Middle frontal gyrus (tissue), 1 donor: Measurements from ENCODE around the gene YBX1.
"Not testable (repeated sequence)": the region's sequence is repeated elsewhere in the genome, so short reads cannot be mapped to it uniquely, and the experiment has no call there.

Experiments
- DNase-seq: peaks from one replicate; pipeline ENCODE4 v3.0.0-alpha.2; 2015; ENCODE audit warnings: low spot score; ENCODE audit errors: extremely low spot score

Gene YBX1

DNA sequence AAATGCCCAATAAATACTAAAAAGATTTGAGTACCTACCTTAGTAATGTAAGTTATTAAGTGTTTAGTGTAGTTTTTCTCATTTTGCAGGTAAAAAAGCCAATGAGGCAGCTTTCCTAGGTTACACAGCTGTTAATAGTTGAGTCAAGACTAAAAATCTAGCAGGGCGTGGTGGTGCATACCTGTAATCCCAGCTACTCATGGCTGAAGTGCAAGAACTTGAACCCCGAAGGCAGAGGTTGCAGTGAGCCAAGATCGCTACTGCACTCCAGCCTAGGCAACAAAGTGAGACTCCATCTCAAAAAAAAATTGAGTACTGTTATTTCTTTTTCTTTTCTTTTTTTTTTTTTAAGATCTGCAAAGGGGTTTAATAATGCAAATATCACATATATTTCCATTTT lies 7.7 kb downstream of the YBX1 start:
- DNase-seq = no peak

DNA sequence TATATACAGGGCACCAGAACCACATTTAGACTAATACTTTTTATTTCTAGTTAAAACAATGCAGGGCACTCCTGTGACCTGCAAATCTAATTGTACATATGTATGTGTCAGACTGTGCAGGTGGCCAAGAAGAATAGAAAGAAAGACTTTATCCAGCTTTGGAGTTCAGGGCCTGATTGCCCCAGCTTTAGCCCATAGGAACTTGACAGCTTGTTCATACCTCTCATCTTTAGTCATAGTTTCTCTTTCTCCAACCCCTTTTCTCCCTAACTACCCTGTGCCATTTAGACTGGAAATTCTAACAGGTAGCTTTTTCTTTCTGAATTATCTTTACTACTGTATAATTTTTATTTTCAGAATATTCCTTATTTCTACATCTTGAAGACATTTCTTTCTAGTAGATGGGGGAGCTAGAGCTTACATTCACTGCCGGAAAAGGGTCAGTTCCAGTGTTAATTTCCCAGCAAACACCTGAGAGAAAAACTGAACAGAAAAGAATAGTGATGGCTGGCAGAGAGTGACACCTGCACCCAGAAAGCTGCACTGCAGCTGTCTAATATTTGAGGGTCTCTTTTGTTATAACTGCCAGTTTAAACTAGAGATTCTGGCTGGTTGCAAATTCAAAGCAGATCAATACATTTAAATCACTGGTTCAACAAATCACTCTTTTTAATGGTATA lies 8.4 kb downstream of the YBX1 start:
- no peak for DNase-seq

DNA sequence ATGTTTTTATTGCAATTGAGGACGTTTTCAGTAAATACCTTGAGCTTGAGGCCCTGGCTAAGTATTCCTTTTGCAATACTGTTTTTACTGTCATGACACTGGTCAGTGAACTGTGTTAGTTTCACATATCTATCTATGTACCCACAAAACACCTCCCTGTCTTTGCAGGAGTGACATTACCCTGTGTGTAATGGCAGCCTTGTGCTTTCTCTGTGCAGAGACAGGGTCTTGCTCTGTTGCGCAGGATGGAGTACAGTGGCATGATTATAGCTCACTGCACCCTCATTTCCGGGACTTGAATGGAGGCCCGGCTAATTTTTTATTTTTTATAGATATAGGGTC lies 8.9 kb downstream of the YBX1 start:
- no peak for DNase-seq

DNA sequence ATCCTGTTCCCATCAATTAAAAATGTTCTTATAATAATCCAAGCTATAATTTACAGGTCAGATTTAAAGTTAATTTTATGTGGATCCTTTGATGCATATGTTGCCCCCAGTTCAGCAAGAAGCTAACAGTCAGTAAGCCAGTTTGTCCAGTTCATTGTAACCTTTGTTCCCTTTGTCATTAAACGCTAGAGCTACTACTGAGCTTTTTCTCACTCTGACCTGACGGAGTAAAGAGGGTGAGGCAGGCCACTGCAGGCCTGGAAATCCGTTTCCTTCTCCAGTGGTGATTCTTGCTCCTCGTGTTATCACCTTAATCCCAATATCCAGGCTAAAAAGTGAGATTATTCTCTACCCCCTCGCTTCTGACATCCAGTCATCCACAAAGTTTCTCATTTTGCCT lies 10.2 kb downstream of the YBX1 start:
- DNase-seq = no peak

DNA sequence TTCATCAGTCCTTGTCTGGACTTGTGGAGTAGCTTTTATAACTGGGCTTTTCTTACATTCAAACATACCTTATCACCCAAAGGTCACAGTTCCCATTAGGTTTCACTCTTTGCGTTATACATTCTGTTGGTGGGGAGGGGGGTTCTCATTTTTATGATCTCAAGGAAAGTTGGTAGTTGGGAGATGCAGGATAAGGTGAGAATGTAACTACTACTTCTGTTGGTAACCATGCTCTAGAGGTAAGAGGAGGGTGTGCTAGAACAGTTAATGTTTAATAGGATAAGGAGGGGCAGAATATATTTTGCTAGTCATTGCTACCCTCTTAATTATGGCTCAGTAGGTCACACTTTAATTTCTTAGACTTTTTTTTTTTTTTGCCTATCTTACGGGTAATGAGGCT lies 10.7 kb downstream of the YBX1 start:
- no peak for DNase-seq

DNA sequence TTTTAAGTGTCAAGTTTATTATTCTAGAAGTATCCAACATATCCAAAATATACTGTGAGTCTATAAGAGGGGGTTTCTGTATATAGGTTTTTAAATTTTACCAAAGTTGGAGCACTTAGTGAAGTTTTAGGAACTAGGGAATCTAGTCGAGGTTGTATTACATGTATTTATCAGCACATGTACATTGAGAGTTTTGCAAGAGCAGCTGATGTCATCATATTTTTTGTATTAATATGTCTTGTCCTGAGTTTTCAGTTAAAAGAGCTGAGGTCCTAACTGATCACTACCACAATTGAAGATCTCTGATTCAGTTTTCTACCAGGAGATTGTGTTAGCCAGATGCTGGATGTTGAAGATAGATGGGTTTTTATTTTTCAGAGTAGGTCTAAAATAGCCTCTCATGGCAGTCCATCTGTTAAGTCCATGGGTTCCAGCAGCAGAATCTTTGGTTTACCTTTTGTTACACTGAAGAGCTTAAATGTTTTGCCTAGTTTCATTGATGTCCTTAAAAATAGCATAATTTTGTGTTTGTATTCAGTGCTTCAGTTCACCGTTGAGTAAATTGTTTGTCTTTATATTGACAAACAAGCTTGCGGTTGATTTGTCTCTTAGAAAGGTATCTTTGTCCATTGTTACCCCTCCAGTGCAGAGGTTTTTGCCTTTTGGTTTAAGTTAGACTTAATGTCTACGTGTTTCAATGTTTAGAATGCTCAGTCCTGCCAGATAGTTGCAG lies 16.0 kb downstream of the YBX1 start:
- no peak for DNase-seq

DNA sequence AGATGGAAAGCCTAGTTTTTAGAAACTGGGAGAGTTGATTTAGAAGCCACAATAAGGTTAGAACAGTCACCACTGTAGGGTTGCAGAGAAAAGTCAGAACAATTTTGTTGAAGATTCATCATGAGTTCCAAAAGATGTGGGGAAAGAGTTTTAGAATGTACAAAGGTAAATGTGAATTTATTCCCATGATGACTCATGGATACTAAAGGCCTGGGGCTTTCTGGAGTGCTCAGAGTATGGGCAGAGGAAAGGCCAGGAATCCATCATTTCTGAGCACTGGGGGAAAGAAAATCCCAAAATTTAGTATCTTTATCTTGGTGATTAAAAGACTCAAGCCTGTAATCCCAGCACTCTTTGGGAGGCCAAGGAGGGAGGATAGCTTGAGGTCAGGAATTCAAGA lies 17.8 kb downstream of the YBX1 start:
- DNase-seq = no peak

DNA sequence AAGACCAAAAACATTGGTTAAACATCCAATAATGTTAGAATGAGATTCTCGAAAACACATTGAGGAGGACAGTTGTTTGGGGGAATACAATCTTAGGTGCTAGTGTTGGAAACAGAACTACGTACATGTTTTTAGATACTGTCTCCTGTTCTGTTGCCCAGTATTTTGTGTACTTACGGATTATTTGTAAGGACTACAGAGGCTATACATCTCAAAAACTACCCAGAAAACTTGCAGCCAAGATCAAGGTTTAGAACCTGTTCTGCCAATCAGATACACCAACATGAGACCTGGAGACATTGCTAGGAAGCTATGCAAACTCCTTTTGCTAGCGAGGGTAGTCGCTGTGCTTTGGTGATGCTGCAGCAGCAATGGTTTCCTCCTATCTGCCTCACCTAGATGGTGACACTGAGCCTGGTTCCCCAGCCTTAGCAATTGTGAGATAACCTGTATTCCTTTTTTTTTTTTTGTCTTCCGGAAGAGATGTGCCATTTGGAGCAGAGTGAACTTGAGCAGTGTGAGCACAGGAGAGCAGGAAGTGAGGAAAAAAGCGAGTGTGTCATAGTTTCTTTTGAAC lies 21.8 kb downstream of the YBX1 start:
- DNase-seq = no peak

DNA sequence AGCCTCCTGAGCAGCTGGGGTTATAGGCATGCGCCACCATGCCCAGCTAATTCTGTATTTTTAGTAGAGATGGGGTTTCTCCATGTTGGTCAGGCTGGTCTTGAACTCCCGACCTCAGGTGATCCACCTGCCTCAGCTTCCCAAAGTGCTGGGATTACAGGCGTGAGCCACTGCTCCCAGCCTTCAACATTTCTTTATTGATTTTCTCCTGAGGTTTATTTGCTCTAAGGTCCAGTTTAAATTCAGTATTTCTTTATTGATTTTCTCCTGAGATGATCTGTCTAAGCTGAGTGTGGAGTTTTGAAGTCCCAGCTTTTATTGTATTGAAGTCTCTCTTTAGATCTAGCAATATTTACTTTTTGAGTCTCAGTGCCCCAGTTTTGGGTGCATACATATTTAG lies 30.6 kb downstream of the YBX1 start:
- not testable (repeated sequence) for DNase-seq

DNA sequence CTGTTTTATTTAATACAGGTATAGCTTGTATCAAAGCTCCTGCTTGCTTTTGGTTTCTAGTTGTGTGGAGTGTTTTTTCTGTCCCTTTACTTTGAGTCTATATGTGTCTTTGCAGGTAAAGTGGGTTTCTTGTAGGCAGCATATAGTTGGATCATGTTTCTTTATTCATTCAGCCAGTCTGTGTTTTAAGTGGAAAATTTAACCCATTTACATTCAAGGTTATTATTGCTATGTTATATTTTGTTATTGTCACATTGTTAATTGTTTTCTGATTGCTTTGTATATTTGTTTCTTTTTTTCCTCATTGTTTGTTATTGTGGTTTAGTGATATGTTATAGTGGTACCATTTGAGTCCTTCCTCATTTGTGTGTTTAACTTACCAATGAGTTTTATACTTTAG lies 31.1 kb downstream of the YBX1 start:
- DNase-seq = no peak

DNA sequence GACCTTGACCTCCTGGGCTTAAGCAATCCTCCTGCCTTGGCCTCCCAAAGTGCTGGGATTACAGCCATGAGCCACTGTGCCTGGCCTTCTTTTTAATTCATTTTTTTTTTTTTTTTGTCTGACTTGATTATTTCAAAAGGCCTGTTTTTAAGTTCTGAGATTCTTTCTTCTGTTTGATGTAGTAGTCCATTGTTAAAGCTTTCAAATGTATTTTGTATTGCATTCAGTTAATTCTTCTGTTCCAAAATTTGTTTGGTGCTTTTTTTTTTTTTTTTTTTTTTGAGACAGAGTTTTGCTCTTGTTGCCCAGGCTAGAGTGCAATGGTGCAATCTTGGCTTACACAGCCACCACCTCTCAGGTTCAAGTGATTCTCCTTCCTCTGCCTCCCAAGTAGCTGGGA lies 32.2 kb downstream of the YBX1 start:
- not testable (repeated sequence) for DNase-seq

DNA sequence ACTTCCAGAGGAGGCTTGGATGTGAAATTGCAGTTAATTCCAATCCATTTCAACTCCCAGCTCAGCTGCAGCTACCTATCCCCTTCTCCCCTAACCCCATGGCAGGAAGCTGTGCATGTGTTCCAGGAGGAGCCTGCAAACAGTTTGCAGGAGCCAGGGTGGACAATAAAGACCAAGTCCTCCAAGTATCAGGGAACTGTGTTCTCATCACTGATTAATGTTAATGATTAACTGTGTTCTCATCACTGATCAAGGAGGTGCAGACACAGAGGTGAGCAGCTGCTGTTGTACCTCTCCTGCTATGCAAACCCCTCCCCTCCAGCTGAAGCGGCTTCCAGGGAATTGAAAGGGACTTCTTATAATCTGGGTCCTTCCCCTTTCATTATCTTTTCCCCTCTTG lies 38.6 kb downstream of the YBX1 start:
- DNase-seq = no peak

DNA sequence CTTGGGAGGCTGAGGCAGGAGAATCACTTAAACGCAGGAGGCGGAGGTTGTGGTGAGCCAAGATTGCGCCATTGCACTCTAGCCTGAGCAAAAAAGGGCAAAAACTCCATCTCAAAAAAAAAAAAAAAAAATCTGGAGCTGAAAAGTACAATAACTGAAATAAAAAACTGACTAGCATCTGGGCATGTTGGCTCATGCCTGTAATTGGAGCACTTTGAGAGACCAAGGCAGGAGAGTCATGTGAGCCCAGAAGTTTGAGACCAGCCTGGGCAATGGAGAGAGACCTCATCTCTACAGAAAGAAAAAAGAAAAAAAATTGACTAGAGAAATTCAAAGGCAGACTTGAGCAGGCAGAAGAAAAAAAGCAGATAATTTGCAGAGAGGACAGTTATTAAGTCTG lies 39.7 kb downstream of the YBX1 start:
- no peak for DNase-seq

DNA sequence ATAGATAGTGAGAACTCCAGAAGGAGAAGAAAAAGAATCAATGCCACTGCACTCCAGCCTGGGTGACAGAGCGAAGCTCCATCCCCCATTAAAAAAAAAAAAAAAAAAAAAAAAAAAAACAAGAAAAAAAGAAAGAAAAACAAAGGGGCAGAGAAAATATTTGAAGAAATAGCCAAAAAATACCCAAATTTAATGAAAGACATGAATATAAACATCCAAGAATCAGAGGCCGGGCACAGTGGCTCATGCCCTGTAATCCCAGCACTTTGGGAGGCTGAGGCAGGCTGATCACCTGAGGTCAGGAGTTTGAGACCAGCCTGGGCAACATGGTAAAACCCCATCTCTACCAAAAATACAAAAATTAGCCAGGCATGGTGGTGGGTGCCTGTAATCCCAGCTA lies 40.2 kb downstream of the YBX1 start:
- DNase-seq = not testable (repeated sequence)

DNA sequence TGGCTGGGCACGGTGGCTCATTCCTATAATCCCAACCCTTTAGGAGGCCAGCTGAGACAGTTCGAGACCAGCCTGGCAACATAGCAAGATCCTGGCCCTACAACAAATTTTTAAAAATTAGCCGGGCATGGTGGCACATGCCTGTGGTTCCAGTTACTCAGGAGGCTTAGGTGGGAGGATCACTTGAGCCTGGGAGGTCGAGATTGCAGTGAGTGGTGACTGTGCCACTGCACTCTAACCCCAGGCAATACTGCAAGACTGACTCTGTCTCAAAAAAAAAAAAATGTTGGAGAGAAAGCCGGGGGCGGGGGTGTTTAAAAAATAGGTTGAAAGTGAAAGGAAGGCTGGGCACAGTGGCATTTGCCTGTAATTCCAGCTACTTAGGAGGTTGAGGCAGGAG lies 41.3 kb downstream of the YBX1 start:
- no peak for DNase-seq

DNA sequence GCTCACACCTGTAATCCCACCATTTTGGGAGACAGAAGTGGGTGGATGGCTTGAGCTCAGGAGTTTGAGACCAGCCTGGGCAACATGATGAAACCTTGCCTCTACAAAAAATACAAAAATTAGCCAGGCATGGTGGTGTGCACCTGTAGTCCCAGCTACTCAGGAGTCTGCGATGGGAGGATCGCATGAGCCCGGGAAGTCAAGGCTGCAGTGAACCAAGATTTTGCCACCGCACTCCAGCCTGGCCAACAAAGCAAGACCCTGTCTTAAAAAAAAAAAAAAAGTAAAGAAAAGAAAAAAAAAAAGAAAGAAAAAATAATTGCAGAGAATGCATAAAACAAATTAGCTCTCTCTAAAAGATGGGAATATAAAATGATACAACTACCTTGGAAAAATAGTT lies 43.6 kb downstream of the YBX1 start:
- not testable (repeated sequence) for DNase-seq

DNA sequence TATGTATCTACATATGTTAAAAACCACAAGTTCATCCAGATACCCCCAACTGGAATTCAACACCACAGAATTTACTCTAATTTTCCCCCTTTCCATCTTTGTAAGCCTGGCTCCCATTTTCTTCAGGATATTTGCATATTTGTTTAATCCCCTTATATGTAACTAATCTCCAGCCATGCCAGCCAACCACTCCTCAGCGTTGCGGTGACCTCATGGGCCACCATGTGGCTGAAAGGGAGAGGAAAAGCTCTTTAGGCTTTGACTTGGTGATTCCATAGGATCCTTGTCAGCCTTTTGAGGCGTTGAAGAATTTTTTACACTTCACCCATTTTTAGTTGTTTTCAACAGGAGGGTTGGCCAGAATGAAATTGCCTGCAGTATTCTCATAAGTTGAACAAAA lies 47.8 kb downstream of the YBX1 start:
- no peak for DNase-seq

DNA sequence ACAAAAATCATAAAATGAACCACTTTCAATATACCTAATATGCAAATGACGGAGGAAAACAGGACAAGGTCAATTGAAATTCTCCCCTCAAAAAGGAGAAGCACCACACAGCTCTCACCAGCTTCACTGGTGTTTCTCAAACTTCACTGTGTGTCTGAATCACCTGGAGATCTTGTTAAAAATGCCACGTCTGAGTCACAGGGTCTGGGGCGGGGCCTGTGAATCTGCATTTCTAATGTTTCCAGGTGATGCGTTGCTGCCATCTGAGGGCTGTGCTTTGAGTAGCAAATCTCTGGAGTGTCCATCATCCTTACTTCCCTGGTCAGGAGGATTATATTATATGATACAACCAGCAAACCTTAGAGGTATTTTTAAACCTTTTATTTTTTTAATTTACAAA lies 48.8 kb downstream of the YBX1 start:
- no peak for DNase-seq

DNA sequence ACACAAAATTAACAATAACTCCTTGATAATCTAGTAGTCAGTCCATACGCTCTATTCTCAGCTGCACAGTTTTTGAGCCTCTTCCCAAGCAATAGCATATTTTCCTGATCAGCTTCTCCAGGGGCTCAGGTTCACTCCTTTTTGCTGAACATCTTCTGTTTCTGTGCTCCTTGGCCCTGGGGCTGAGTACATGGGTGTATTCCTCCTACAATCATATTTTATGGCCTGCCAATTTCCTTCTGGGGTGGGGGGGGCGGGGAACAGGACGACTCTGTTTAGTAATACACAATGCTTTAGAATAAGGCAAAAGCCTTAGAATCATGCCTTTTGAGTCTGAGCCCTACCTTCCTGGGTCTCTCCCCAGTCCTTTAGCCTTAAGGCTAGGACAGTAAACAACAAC lies 49.4 kb downstream of the YBX1 start:
- no peak for DNase-seq

DNA sequence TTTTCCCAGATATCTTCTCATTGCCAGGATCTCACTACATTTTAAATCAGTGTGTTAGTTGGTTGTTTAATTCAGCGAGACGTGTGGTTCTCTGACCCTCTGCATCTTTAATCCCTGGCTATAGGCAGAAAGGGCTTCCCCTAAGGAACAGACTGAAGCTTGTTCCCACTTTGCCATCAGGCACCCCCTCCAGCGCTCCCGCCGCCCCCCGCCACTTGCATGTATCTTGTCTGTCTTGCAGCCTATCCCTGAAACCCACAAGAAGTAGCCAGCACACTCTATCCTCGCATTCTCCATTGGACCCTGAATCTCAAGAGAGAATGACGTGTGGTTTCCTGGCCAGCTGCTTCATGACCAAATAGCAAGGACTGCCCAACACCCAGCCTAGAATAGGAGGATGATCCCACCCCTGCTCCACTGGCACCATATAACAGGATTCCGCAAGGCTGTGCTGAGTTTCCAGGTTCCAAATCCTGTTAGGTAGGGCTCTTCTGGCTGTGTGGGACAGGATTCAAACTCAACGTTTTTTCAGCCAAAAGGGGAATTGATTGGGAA lies 50.0 kb downstream of the YBX1 start:
- no peak for DNase-seq

DNA sequence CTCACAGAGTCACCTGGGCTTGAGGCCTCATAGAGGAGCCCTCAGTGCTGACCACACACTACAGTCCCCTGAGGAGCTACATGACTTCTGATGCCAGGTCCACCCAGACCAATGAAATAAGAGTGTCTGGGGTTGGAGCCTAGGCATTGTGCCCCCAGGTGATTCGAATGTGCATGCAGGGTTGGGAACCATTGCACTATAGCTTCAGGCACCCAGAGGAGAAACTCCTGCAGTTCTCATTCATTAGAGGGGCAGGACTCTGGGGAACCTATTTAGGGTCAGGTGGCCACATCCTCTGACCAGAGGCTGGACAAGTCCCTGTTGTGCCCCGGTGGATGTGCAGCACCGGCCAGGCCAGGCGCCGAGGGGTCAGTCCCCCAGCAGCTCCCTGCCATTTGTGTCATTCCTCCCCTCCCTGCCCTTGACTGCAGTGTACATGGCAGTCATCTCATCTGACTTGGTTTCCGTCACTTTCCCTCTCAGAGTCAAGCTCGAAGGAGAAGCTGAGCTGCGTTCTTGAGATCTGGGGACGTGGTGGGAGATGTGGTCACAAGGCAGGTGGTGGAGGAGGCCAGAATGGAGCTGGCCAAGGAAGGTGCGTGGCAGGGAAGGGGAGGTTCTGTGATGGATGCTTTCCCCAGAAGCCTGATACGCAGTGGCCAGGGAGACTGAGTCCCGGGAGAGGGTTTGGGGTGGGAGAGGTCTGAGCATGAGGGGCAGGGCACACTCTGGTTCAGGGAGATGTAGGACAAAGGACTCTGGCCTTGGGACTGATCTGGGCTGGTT lies 51.4 kb downstream of the YBX1 start:
- no peak for DNase-seq
